ENCODE measurements around the gene CPT1C. TPM values are rescaled to one million over a fixed set of nuclear protein-coding genes. Genes with fewer than 3 reads are reported as not detected.
A peak's percentile ranks its signal among the peaks of the same experiment; 100 is the strongest.

The CPT1C gene
- total RNA-seq, 1 donor from 2014 or later, result 3.1 TPM

DNA sequence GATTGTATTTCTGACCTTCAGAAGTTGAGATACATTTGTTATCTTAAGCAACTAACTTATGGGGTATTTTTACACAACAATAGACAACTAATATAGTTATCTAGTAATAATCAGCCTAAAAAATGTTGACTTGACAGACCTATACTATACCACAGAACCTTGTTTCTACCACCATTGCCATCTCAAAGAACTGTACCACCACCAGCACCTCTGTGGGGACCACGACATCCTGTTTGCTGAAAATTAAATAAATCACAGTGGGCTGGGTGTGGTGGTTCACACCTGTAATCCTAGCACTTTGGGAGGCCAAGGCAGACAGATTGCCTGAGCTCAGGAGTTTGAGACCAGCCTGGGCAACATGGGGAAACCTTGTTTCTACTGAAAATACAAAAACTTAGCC is 48.2 kb downstream of the CPT1C start:
- no peak for DNase-seq (ENCODE audit: low spot score)
- intact Hi-C loops (cut with DNase I), result no loop called here

DNA sequence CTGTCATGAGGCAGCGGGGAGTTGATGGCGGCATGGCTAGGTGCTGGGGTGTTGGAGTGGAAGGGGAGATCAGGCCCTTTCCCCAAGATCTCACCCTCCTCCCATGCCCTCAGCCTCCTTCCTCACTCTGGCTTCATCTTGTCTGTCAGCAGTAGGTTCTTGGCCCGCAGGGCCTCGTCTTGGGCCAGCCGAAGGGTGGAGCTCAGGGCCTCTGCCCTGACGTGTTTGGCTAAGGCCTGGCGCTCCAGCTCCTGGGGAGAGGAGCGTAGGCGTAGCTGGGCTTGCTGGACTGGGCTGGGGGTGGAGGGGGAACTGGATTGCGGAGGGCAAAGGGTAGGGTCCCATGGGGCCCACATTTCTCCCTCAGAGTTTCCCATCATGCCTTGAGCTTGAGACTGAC is 49.0 kb downstream of the CPT1C start:
- DNase-seq (ENCODE audit: low spot score), result no peak
- intact Hi-C loops (cut with DNase I), result no loop called here

DNA sequence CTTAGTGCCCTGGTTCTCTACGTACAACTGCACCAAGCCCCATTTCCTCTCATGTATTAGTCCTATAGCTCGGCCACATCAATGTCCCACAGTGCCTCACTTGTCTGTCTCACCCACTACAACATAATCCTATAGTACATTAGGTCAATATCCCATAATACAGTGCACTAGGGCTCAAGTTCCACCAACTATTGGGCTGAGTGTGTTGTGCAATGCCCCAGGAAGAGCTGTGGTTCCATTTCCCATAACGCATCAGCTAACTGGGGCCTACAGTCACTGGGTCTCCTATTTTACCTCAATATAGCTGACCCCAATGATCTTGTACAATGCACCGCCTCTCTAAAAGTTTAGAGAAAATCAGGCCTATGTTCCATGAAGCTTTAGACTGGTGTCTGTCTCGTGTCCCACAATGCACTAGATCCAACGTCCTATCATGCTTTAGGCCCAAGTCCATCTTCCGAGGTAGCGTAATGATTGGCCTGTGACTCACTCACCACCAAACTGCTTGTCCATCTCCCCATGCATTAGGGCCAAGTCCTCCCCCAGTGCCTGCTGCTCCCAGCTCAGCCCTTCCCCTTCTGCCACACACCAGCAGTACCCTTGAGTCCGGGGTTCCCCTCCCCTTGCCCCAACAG is 50.4 kb downstream of the CPT1C start:
- DNase-seq (ENCODE audit: low spot score), result no peak
- intact Hi-C loops (cut with DNase I), result no loop called here

DNA sequence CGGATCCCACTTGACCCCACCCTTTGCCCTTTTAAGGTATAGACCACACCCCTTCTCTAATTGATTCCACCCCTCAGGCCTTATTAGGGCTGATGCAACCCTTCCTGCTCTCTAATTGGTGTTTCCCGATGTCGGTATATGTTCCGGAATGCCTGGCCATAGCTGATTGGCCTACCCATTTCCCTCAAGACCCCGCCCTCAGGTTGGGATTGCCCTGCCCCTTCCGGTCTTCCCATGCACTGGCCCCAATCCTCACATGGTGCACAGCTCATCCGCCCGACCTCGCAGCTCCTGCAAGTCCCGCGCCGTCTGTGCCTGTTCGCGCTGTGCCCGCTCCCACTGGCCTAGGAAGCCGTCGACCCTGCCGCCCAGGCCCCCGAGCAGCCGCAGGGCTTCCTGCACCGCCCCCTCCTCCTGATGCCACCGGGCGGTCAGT is 54.0 kb downstream of the CPT1C start:
- intact Hi-C loops (cut with DNase I), result no loop called here

DNA sequence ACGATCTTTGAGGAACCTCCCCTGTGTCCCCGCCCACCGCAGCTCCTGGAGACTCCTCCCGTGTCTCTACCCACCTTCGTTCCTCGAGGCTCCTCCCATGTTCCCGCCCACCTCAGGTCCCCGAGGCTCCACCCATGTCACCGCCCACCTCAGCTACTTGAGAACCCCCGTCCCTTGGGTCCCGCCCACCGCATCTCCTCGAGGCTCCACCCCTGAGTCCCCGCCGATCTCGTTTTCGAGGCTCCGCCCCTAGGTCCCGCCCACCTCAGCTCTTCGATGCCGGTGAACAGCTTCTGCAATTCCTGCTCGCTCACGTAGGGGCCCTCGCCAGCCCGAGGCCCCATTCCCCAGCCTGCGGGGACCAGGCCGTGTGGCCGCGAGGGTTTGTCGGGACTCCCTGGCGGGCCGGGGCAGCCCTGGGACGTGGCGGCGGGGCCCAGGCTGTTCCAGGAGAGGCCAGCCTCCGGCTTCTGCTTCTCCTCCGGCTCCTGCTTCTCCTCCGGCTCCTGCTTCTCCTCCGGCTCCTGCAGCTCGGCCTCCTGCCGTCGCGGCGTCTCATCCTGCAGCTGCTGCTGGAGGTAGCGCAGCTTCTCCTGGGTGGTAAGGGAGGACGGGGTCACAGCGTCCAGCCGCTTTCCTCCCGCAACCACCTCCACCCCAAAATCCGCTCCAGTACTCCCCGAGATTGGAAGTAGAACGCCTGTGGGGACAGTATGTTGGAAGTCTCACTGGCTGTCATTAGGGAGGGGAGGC is 55.5 kb downstream of the CPT1C start:
- peak; percentile 80 for DNase-seq (ENCODE audit: low spot score)
- intact Hi-C loops (cut with DNase I), result no loop called here

More for the DNA sequence above, 54.0 kb downstream of the CPT1C start:
- DNase-seq (ENCODE audit: low spot score), result no peak

DNA sequence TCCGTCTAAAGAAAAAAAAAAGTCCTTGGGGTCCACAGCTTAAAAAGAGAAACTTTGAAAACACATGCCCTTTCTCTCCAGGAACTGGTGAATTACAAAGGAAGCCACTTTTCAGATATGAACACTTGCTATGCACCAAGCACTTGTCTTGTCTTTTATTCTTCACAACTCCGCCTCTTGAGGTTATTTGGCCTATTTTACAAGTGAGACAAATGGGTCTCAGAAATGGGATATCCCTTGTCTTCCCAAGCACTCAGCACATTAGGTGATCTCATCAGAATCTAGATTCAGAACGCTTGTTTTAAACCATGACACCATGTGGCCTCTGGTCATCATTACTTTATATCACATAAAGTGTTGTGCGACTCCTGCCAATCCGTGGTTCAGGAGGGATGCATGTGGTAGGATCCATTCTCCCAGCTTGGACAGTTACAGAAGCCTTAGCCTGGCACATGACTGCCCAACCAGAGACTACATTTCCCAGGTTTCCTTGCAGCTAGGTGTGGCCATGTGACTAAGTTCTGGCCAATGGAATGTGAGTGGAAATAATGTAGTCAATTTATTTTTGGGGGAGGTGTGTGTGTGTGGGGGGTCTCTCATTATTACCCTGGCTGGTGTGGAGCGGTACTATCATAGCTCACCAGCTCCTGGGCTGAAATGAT is 58.3 kb downstream of the CPT1C start:
- DNase-seq (ENCODE audit: low spot score), result no peak

DNA sequence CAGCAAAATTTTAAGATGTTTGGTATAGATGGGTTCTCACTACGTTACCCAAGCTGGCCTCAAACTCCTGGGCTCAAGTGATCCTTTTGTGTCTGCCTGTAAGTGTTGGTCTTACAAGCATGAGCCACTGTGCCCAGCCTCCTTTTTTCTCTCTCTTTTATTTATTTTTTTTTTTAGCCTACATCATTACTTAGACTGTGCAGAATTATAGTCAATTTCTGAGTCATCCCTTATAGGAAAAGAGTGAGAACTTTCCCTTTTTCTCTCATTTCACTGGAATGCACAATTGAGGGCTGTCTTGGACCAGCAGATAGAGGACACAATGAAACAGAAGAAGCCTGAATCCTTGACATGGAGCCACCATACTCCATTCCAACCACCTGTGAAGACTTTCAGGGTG is 58.9 kb downstream of the CPT1C start:
- no peak for DNase-seq (ENCODE audit: low spot score)
- intact Hi-C loops (cut with DNase I), result no loop called here

More for the DNA sequence above, 58.3 kb downstream of the CPT1C start:
- intact Hi-C loops (cut with DNase I), result no loop called here

DNA sequence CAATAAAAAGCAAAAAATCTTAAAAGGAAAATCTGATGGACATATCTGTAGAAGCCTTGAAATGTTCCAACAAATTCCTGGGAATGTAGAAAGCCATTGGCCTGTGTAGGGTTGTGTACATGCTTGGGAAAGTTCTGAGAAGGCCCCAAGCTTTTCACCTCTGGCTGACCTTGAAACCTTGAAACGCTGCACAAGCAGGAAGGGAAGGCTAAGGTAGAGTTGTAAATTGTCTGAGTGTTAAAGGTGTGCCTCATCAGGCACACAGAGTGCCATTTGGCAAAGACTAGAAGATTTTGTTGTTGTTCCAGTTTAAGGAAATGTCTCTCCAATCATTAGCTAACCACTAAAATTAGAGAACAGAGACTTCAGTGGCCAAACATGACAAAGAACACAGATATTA is 61.8 kb downstream of the CPT1C start:
- no peak for DNase-seq (ENCODE audit: low spot score)
- intact Hi-C loops (cut with DNase I), result no loop called here

DNA sequence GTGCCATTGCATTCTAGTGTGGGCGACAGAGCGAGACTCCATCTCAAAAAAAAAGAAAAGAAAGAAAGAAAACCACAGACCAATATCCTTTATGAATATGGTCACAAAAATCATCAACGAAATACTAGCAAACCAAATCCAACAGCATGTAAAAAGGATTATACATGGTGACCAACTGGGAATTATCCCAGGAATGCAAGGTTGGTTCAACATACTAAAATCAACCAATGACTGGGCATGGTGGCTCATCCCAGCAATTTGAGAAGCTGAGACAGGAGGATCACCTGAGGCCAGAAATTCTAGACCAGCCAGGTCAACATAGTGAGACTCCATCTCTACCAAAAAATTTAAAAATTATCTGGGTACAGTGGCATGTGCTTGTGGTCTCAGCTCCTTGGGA is 65.0 kb downstream of the CPT1C start:
- no peak for DNase-seq (ENCODE audit: low spot score)
- intact Hi-C loops (cut with DNase I), result no loop called here

DNA sequence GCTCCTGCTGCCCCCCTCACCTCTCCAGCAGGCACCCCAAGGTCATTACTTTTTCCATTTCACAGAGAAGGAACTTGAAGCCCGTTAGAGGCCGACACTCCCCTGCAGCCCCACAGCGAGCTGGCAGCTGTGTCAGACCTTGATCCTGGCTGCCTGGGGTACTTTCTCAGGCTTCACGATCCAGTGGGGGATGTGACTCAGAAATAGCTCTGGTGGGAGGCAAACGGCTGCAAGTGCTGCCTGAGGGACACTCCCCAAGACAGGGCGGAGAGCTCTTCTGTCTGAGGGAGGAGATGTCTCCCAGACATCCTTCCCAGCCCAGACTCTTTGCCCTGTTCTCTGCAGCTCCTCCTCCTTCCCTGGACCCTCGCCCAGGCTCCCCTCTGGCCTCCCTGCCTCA is 67.4 kb downstream of the CPT1C start:
- intact Hi-C loops (cut with DNase I), result no loop called here
- no peak for DNase-seq (ENCODE audit: low spot score)

DNA sequence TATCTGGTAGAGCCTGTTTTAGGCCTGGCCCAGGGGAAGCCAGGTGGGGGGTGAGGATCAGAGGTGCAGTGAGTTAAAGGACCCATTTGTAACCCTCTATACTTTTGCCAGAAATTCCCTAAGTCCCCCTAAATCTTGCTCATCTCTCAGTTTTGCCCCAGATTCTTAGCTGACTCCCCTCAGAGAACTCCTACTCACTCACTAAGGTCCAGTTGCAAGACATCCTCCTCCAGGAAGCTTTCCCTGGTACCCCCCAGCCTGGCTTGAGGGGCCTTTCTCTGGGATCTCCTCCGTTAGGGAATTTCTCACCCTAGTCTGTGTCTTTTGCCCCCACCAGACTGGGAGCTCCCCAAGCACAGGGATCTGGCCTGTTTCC is 70.3 kb downstream of the CPT1C start:
- intact Hi-C loops (cut with DNase I), result no loop called here
- DNase-seq (ENCODE audit: low spot score), result no peak

DNA sequence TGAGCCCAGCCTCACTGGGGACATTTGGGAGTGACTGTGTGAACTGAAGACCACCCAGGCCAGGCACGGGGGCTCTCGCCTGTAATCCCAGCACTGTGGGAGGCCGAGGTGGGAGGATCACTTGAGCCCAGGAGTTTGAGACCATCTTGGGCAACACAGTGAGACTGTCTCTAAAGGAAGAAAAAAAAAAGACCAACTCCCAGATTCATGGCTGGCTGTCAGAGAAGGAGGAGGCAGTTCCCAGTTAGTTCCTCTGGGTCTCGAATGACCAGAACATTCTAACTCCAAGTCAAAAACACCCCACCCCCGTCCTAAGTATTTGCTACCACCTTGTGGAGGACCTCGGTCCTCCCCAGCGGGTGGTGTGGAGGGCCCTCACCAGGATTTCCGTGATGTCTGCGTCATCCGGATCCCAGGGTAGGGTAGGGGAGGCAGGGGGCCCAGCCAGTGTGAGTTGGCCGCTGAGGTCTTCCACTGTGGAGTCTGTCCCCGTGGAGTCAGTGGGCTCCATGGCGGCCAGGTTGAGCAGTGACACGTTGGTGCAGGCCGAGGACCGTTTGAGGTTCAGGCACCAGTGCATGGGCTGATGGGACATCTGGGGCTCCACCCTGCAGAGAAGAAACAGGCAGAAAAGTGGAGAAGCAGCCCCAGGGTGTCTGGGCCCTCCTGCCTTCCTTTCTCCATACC is 70.9 kb downstream of the CPT1C start:
- intact Hi-C loops (cut with DNase I), result no loop called here
- no peak for DNase-seq (ENCODE audit: low spot score)

DNA sequence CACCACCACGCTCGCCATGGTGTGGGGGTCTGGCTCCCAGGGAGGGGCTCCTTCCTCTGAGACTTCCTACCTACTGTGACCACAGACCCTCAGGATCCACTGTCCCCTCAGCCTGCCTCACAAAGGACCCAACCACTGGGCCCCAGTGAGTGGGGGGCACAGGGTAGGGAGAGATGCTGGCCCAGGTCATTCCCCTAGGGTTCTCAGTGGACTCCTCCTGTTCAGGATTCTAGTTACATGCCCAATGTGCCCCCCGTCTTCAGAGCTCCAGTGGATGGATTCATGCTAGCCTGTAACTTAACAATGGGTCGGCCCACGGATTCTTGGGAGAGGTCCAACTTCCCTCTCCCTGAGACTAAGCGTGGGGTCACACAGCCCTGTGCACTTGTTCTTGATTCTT is 72.3 kb downstream of the CPT1C start, which contains the start of gene TSKS:
Gene TSKS, minus strand, starts transcription at position 77 of the 400 bp plus-strand sequence. Its CDS starts 59 bp downstream, at position 18.
- no peak for DNase-seq (ENCODE audit: low spot score)
- intact Hi-C loops (cut with DNase I), result no loop called here

Small RNAs within 50 kb of the gene (microRNA-seq; reads per million reads assigned to microRNA genes)
- gene MIR5088, result not detected

Other genes with a start within 250 kb of the CPT1C start
- gene SLC17A7, start 249.6 kb upstream of the CPT1C start, total RNA-seq, result 1.6 TPM
- 24.2 TPM for gene PIH1D1, start 239.3 kb upstream of the CPT1C start, total RNA-seq
- gene ALDH16A1, start 237.9 kb upstream of the CPT1C start, total RNA-seq, result 7.7 TPM
- 3.8 TPM for gene FLT3LG, start 216.9 kb upstream of the CPT1C start, total RNA-seq
- 1,030 TPM for gene RPL13A, start 203.5 kb upstream of the CPT1C start, total RNA-seq
- gene RPS11, start 194.7 kb upstream of the CPT1C start, total RNA-seq, result 729 TPM
- 50.6 TPM for gene FCGRT, start 178.5 kb upstream of the CPT1C start, total RNA-seq
- gene RCN3, start 163.1 kb upstream of the CPT1C start, total RNA-seq, result 14.0 TPM
- gene NOSIP, start 110.6 kb upstream of the CPT1C start, total RNA-seq, result 34.5 TPM
- gene PRRG2, start 109.8 kb upstream of the CPT1C start, total RNA-seq, result 0.40 TPM
- gene PRR12, start 99.9 kb upstream of the CPT1C start, total RNA-seq, result 15.9 TPM
- 171 TPM for gene RRAS, start 51.0 kb upstream of the CPT1C start, total RNA-seq
- 53.1 TPM for gene SCAF1, start 48.9 kb upstream of the CPT1C start, total RNA-seq
- gene IRF3, start 25.3 kb upstream of the CPT1C start, total RNA-seq, result 33.7 TPM
- gene BCL2L12, start 25.2 kb upstream of the CPT1C start, total RNA-seq, result 8.9 TPM
- gene PRMT1, start 13.8 kb upstream of the CPT1C start, total RNA-seq, result 124 TPM
- gene ADM5, start 1.5 kb upstream of the CPT1C start, total RNA-seq, result 0.19 TPM
- gene TSKS, start 72.2 kb downstream of the CPT1C start, total RNA-seq, result 0.24 TPM
- gene AP2A1, start 75.9 kb downstream of the CPT1C start, total RNA-seq, result 63.9 TPM
- gene FUZ, start 122.2 kb downstream of the CPT1C start, total RNA-seq, result 13.7 TPM
- 33.0 TPM for gene MED25, start 127.2 kb downstream of the CPT1C start, total RNA-seq
- 95.8 TPM for gene PTOV1, start 160.0 kb downstream of the CPT1C start, total RNA-seq
- 49.5 TPM for gene PNKP, start 176.5 kb downstream of the CPT1C start, total RNA-seq
- gene AKT1S1, start 186.2 kb downstream of the CPT1C start, total RNA-seq, result 35.8 TPM
- 48.0 TPM for gene TBC1D17, start 186.6 kb downstream of the CPT1C start, total RNA-seq
- 1.2 TPM for gene IL4I1, start 205.8 kb downstream of the CPT1C start, total RNA-seq
- gene ATF5, start 238.1 kb downstream of the CPT1C start, total RNA-seq, result 10.6 TPM
- 26.8 TPM for gene NUP62, start 238.4 kb downstream of the CPT1C start, total RNA-seq

All from cardiac septum (tissue), 1 donor.